ENCODE data around the gene PLCB1. TPM values are rescaled to one million over a fixed set of nuclear protein-coding genes. Genes with fewer than 3 reads are reported as not detected.

The PLCB1 gene
- total and polyA plus RNA-seq, 2 donors (not counting 1 experiment from before 2014, with no cell fraction given), result 13.4 to 23.3 TPM

- Histone ChIP-seq H2AFZ (ENCODE audit: low read length) (no peak overlapping the region), H3K27ac (ENCODE audit: insufficient read depth, low read length) (no peak overlapping the region), H3K27me3 (ENCODE audit: control insufficient read depth, insufficient read depth, low read length) (no peaks in the 10 kb centered on the region), H3K4me2 (ENCODE audit: extremely low read depth, insufficient read depth, low read length) (no peak overlapping the region), H3K9ac (ENCODE audit: insufficient read depth, low read length) (no peak overlapping the region), H3K79me2 (ENCODE audit: control insufficient read depth, insufficient read depth, low read length) (no peaks in the 10 kb centered on the region), H4K20me1 (ENCODE audit: control insufficient read depth, extremely low read depth, insufficient read depth, low read length) (no peaks in the 10 kb centered on the region), H3K4me3 (replicated peaks in 1 of 4; ENCODE audit: control extremely low read depth in 1 of 4, insufficient read depth in 1 of 4, low read depth in 3 of 4, low read length in 4 of 4) (no peak overlapping the region), H3K9me3 (ENCODE audit: control insufficient read depth, insufficient read depth, low read depth, low read length) (no peaks in the 10 kb centered on the region), H3K4me1 (ENCODE audit: control insufficient read depth, extremely low read depth, insufficient read depth, low read length) (no peaks in the 10 kb centered on the region), H3K36me3 (ENCODE audit: control insufficient read depth, insufficient read depth, low read length) (no peaks in the 10 kb centered on the region)
- DNase-seq (ENCODE audit: low read depth in 2 of 2), result no peak
- TF ChIP-seq EZH2 (IDR thresholded peaks at IDR 0.05; ENCODE audit: low read length, missing control alignments), result no peak
- no peak for TF ChIP-seq CTCF (conservative IDR thresholded peaks at IDR 0.05 in 1 of 2, IDR thresholded peaks at IDR 0.05 in 1 of 2; ENCODE audit: low read depth in 1 of 2, low read length in 2 of 2)
These were observed 378.7 kb downstream of the PLCB1 start for GRCh38 chr20:8510808-8511207.

- Histone ChIP-seq H3K4me3 (replicated peaks in 1 of 4; ENCODE audit: control extremely low read depth in 1 of 4, insufficient read depth in 1 of 4, low read depth in 3 of 4, low read length in 4 of 4) (no peak overlapping the region), H3K9ac (ENCODE audit: insufficient read depth, low read length) (no peak overlapping the region), H3K27me3 (ENCODE audit: control insufficient read depth, insufficient read depth, low read length) (no peaks in the 10 kb centered on the region), H3K27ac (ENCODE audit: insufficient read depth, low read length) (no peak overlapping the region), H3K9me3 (ENCODE audit: control insufficient read depth, insufficient read depth, low read depth, low read length) (no peaks in the 10 kb centered on the region), H3K4me2 (ENCODE audit: extremely low read depth, insufficient read depth, low read length) (no peak overlapping the region), H3K79me2 (ENCODE audit: control insufficient read depth, insufficient read depth, low read length) (no peaks in the 10 kb centered on the region), H3K4me1 (ENCODE audit: control insufficient read depth, extremely low read depth, insufficient read depth, low read length) (no peaks in the 10 kb centered on the region), H4K20me1 (ENCODE audit: control insufficient read depth, extremely low read depth, insufficient read depth, low read length) (no peaks in the 10 kb centered on the region), H2AFZ (ENCODE audit: low read length) (no peak overlapping the region), H3K36me3 (ENCODE audit: control insufficient read depth, insufficient read depth, low read length) (no peaks in the 10 kb centered on the region)
- DNase-seq (ENCODE audit: low read depth in 2 of 2), result no peak
- no peak for TF ChIP-seq EZH2 (IDR thresholded peaks at IDR 0.05; ENCODE audit: low read length, missing control alignments)
- TF ChIP-seq CTCF (conservative IDR thresholded peaks at IDR 0.05 in 1 of 2, IDR thresholded peaks at IDR 0.05 in 1 of 2; ENCODE audit: low read depth in 1 of 2, low read length in 2 of 2), result no peak
These were observed 379.9 kb downstream of the PLCB1 start for GRCh38 chr20:8512003-8512402.

GRCh38 chr20:8515810-8516435, 383.9 kb downstream of the PLCB1 start:
- no peak for DNase-seq (ENCODE audit: low read depth in 2 of 2)
- Histone ChIP-seq H3K9me3 (ENCODE audit: control insufficient read depth, insufficient read depth, low read depth, low read length) (no peaks in the 10 kb centered on the region), H3K4me1 (ENCODE audit: control insufficient read depth, extremely low read depth, insufficient read depth, low read length) (no peaks in the 10 kb centered on the region), H2AFZ (ENCODE audit: low read length) (no peak overlapping the region), H3K9ac (ENCODE audit: insufficient read depth, low read length) (no peak overlapping the region), H3K79me2 (ENCODE audit: control insufficient read depth, insufficient read depth, low read length) (no peaks in the 10 kb centered on the region), H3K27me3 (ENCODE audit: control insufficient read depth, insufficient read depth, low read length) (no peaks in the 10 kb centered on the region), H4K20me1 (ENCODE audit: control insufficient read depth, extremely low read depth, insufficient read depth, low read length) (no peaks in the 10 kb centered on the region), H3K4me3 (replicated peaks in 1 of 4; ENCODE audit: control extremely low read depth in 1 of 4, insufficient read depth in 1 of 4, low read depth in 3 of 4, low read length in 4 of 4) (no peak overlapping the region), H3K36me3 (ENCODE audit: control insufficient read depth, insufficient read depth, low read length) (no peaks in the 10 kb centered on the region), H3K27ac (ENCODE audit: insufficient read depth, low read length) (no peak overlapping the region), H3K4me2 (ENCODE audit: extremely low read depth, insufficient read depth, low read length) (no peak overlapping the region)
- TF ChIP-seq CTCF (conservative IDR thresholded peaks at IDR 0.05 in 1 of 2, IDR thresholded peaks at IDR 0.05 in 1 of 2; ENCODE audit: low read depth in 1 of 2, low read length in 2 of 2) (no peak), EZH2 (IDR thresholded peaks at IDR 0.05; ENCODE audit: low read length, missing control alignments) (no peak)
